HT1080 (cell line): ENCODE results near the gene RERE. TPM values are rescaled to one million over a fixed set of nuclear protein-coding genes. Genes with fewer than 3 reads are reported as not detected.
"Not testable (repeated sequence)": the region's sequence is repeated elsewhere in the genome, so short reads cannot be mapped to it uniquely, and the experiment has no call there.

Source experiments
- DNase-seq: peaks from one replicate; pipeline ENCODE4 v3.0.0-alpha.2; 2015; ENCODE audit warnings: low read depth
- total RNA-seq: library from RNA; depleted of rRNA; stranded (reverse); fragments of >200 nt; shearing (Covaris generic); gene quantifications from 2 replicates; pipeline ENCODE4 v1.2.3, GENCODE V29; 2014

The RERE gene
- total RNA-seq, 1 experiment from 2014 or later = 12.4 TPM

GRCh38 chr1:8807004-8807403 is 10.4 kb downstream of the RERE start:
- no peak for DNase-seq

- no peak for DNase-seq
Observed at GRCh38 chr1:8800416-8800815, 17.0 kb downstream of the RERE start.

GRCh38 chr1:8797216-8797615 is 20.2 kb downstream of the RERE start:
- DNase-seq = peak; percentile 42

GRCh38 chr1:8796812-8797211 is 20.6 kb downstream of the RERE start:
- DNase-seq = no peak

GRCh38 chr1:8794605-8795004 is 22.8 kb downstream of the RERE start:
- no peak for DNase-seq

- no peak for DNase-seq
Observed at GRCh38 chr1:8791819-8792218, 25.6 kb downstream of the RERE start.

GRCh38 chr1:8790987-8791386 is 26.5 kb downstream of the RERE start:
- DNase-seq = no peak

- DNase-seq = no peak
Observed at GRCh38 chr1:8790478-8790877, 27.0 kb downstream of the RERE start.

GRCh38 chr1:8789314-8790214 is 27.9 kb downstream of the RERE start:
- no peak for DNase-seq

GRCh38 chr1:8787218-8787617 is 30.2 kb downstream of the RERE start:
- no peak for DNase-seq

GRCh38 chr1:8786204-8786603 is 31.2 kb downstream of the RERE start:
- not testable (repeated sequence) for DNase-seq

GRCh38 chr1:8782955-8783354 is 34.5 kb downstream of the RERE start:
- DNase-seq = no peak

GRCh38 chr1:8782001-8782620 is 35.3 kb downstream of the RERE start:
- no peak for DNase-seq

GRCh38 chr1:8780405-8780804 is 37.0 kb downstream of the RERE start:
- no peak for DNase-seq

GRCh38 chr1:8777867-8778266 is 39.6 kb downstream of the RERE start:
- no peak for DNase-seq

GRCh38 chr1:8776104-8776503 is 41.3 kb downstream of the RERE start:
- DNase-seq = no peak

- peak; percentile 48 for DNase-seq
Observed at GRCh38 chr1:8767006-8767405, 50.4 kb downstream of the RERE start.

GRCh38 chr1:8765198-8765597 is 52.2 kb downstream of the RERE start:
- DNase-seq = no peak

- no peak for DNase-seq
Observed at GRCh38 chr1:8764293-8764937, 53.0 kb downstream of the RERE start.

GRCh38 chr1:8763888-8764287 is 53.6 kb downstream of the RERE start:
- DNase-seq = no peak

- no peak for DNase-seq
Observed at GRCh38 chr1:8754993-8755392, 62.4 kb downstream of the RERE start.

GRCh38 chr1:8754247-8754650 is 63.2 kb downstream of the RERE start:
- DNase-seq = no peak
